Measurements from ENCODE around the gene JAKMIP2.

DNA sequence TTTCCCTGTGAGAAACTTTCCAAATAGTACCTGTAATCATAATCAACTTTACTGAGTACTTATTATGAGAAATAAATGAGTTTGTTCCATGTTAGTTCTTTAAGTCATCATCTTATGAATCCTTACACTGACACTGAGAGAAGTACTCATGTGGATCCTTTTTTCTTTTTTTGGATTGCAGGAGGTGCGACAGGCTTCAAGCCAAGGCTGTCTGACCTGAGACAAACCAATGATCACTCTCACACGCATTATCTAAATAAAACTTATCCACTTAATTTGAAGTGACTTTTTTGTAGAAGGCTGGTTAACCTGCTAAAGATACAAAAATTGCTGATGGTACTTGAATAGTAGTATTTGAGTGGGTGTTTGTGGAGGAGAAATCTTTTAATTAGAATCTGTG is 39.5 kb downstream of the JAKMIP2 start:
- TF ChIP-seq CTCF (IDR thresholded peaks at IDR 0.05) (no peak), POLR2A (IDR thresholded peaks at IDR 0.05; ENCODE audit: low read depth) (no peak)
